GM12873 (cell line): ENCODE data around the gene SLC2A8.

Experiments used
- CTCF ChIP-seq: IDR thresholded peaks from 2 replicates; pipeline ENCODE4 v1.5.1; 2012; ENCODE audit warnings: low read depth, mild to moderate bottlenecking, moderate library complexity, low read length, control low read depth; ENCODE audit not compliant: insufficient read depth; ENCODE audit errors: missing control alignments

Gene SLC2A8

GRCh38 chr9:127418037-127418471 lies 21.1 kb downstream of the SLC2A8 start:
- TF ChIP-seq CTCF, result peak; percentile 43

GRCh38 chr9:127419348-127419747 lies 22.4 kb downstream of the SLC2A8 start:
- TF ChIP-seq CTCF, result no peak

- no peak for TF ChIP-seq CTCF
These were observed 24.1 kb downstream of the SLC2A8 start for GRCh38 chr9:127421057-127421456.

- TF ChIP-seq CTCF, result no peak
These were observed 25.3 kb downstream of the SLC2A8 start for GRCh38 chr9:127422133-127422782.

- TF ChIP-seq CTCF, result no peak
These were observed 25.8 kb downstream of the SLC2A8 start for GRCh38 chr9:127422787-127423186.

GRCh38 chr9:127423476-127423933 lies 26.5 kb downstream of the SLC2A8 start:
- TF ChIP-seq CTCF, result no peak

GRCh38 chr9:127423934-127424675 lies 27.1 kb downstream of the SLC2A8 start, which contains the start of gene ZNF79:
Gene ZNF79, plus strand, starts transcription at chr9:127424382. Its CDS starts 406 bp downstream, at chr9:127424788.
- no peak for TF ChIP-seq CTCF
